Upper lobe of left lung (tissue), 6 donors: ENCODE results near the gene PLN. TPM values are rescaled to one million over a fixed set of nuclear protein-coding genes. Genes with fewer than 3 reads are reported as not detected.
A peak's percentile ranks its signal among the peaks of the same experiment; 100 is the strongest.

Experiments
- ATAC-seq, 2 donors: fragments of 200-7000 bp; cut with Tn5 transposase; one replicate each; pipeline ENCODE4 v1.9.1; 2022; ENCODE audit warnings: mild to moderate bottlenecking in 2 of 2, moderate library complexity in 2 of 2; ENCODE audit not compliant: low FRiP score in 2 of 2
- DNase-seq, 2 donors: peaks; one replicate each; pipeline ENCODE4 v3.0.0-alpha.2; 2019 to 2020
- H3K27ac ChIP-seq, 4 donors: fragments of 200-600 bp; sonication (generic); one replicate each; pipeline ENCODE4 v1.5.1; 2016 to 2019
- H3K27me3 ChIP-seq, 4 donors: fragments of 200-600 bp; sonication (generic); one replicate each; pipeline ENCODE4 v1.5.1; 2017 to 2019
- H3K36me3 ChIP-seq, 4 donors: fragments of 200-600 bp; sonication (generic); one replicate each; pipeline ENCODE4 v1.5.1; 2016 to 2019
- H3K4me1 ChIP-seq, 4 donors: fragments of 200-600 bp; sonication (generic); one replicate each; pipeline ENCODE4 v1.5.1; 2018 to 2019
- H3K4me3 ChIP-seq, 4 donors: fragments of 200-600 bp; sonication (generic); one replicate each; pipeline ENCODE4 v1.5.1; 2017 to 2019; ENCODE audit warnings: mild to moderate bottlenecking in 2 of 4, moderate library complexity in 1 of 4
- H3K9me3 ChIP-seq, 4 donors: fragments of 200-600 bp; sonication (generic); one replicate each; pipeline ENCODE4 v1.5.1; 2018 to 2019
- EP300 ChIP-seq, 4 donors: sonication (generic); formaldehyde crosslinking; IDR thresholded peaks; one replicate each; pipeline ENCODE4 v1.5.1; 2017; ENCODE audit warnings: antibody characterized with exemption in 4 of 4, control low read depth in 2 of 4
- POLR2A ChIP-seq, 4 donors: fragments of 450-650 bp; IDR thresholded peaks; one replicate each; pipeline ENCODE4 v1.5.1; 2016 to 2017; ENCODE audit warnings: antibody characterized with exemption in 4 of 4, mild to moderate bottlenecking in 2 of 4
- POLR2AphosphoS5 ChIP-seq, 2 donors: sonication (generic); formaldehyde crosslinking; IDR thresholded peaks; one replicate each; pipeline ENCODE4 v1.5.1; 2017; ENCODE audit warnings: antibody characterized with exemption in 2 of 2
- WGBS, 2 donors: methylation state at CpG; one replicate each; pipeline ENCODE4 v1.1.5; 2017 to 2018; 5-methylcytosine and 5-hydroxymethylcytosine counted together
- total RNA-seq, 6 donors: library from RNA; depleted of rRNA in 4 of 6; stranded (reverse); fragments of >200 nt in 4 of 6; gene quantifications; one replicate each; pipeline versions ENCODE4 v1.1.0 to v1.2.1, GENCODE V29; 2016 to 2021
- TF ChIP-seq, protein P1 (sequence below), 6 experiments: fragments of 450-650 bp in 4 of 6; fragments of 200-600 bp in 2 of 6; sonication (generic) in 2 of 6; IDR thresholded peaks; one replicate each; pipeline ENCODE4 v1.5.1; 2016 to 2019; ENCODE audit warnings: antibody characterized with exemption in 6 of 6
- donor health status: DM: no; HTN: no; CAD: no; lungs with moderate emphysema.
- donor health status: DM: no; HTN: yes; CAD: no; lungs with severe emphysema.

PLN gene
- total RNA-seq, 6 donors from 2014 or later = 1.9 to 9.9 (median 3.8) TPM; not detected in 1

DNA sequence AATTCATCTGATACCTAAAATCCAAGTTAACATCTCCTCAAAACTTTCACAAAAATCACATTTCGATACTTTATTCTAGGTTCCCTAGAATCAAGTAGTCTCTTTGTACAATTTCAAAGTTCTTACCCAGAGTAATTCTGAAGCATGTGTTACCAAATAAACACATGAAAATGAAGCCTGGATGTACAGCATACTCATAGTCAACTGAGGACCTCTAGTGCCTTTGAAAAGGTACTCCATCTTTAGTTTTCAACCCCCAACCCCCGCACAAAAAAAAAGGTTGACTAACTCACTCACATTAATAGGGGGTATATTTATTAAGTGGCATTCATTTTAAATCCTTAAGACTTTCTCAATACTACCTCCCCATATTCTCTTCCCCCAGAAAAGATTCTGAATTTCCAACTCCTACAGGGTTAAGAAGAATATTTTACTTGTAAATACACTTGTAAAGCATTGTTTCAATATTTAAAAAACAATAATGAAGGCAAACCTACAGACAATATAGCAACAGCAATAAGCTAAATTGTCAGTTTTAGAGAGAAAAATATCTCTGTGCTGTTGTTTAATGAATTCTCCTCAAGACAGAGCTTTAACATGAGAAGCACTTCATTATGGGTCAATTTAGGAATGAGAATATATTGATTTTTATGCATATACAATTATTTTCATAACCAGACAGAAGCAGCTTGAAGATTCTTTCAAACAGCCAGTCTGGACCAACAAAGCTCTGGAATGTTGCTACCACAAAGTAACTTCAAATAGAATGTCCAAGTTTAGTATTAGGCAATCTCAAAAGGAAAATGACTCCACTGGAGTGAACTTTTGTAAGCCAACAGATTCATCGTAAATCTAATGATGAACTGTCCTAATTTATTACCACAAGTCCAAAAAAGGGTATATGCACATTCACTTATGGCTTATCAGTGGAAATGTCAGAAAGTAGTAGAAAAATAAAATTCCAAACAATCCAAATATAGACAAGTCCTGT is 3.3 kb downstream of the PLN start:
- H3K27me3 ChIP-seq = no peaks in the 10 kb centered on the region
- DNase-seq (no peak), ATAC-seq (peak in 1 of 2 donors; percentile 79)
- TF ChIP-seq POLR2A (IDR thresholded peaks at IDR 0.05) = no peak
- TF ChIP-seq, protein P1, sequence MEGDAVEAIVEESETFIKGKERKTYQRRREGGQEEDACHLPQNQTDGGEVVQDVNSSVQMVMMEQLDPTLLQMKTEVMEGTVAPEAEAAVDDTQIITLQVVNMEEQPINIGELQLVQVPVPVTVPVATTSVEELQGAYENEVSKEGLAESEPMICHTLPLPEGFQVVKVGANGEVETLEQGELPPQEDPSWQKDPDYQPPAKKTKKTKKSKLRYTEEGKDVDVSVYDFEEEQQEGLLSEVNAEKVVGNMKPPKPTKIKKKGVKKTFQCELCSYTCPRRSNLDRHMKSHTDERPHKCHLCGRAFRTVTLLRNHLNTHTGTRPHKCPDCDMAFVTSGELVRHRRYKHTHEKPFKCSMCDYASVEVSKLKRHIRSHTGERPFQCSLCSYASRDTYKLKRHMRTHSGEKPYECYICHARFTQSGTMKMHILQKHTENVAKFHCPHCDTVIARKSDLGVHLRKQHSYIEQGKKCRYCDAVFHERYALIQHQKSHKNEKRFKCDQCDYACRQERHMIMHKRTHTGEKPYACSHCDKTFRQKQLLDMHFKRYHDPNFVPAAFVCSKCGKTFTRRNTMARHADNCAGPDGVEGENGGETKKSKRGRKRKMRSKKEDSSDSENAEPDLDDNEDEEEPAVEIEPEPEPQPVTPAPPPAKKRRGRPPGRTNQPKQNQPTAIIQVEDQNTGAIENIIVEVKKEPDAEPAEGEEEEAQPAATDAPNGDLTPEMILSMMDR (IDR thresholded peaks at IDR 0.05) = peak; percentile 29 to 60 (median 47)
- H3K9me3 ChIP-seq = no peaks in the 10 kb centered on the region
- H3K4me3 ChIP-seq = no peak overlapping the region
- peak overlapping the region in 1 of 4 donors; percentile 22 for H3K27ac ChIP-seq
- H3K4me1 ChIP-seq = peaks cover 4 to 13% (median 11%) of the 10 kb centered on the region in 4 donors
- no peaks in the 10 kb centered on the region for H3K36me3 ChIP-seq
- 26 to 30% methylated on average over 3 of the region's 3 CpGs for WGBS, 2 donors

DNA sequence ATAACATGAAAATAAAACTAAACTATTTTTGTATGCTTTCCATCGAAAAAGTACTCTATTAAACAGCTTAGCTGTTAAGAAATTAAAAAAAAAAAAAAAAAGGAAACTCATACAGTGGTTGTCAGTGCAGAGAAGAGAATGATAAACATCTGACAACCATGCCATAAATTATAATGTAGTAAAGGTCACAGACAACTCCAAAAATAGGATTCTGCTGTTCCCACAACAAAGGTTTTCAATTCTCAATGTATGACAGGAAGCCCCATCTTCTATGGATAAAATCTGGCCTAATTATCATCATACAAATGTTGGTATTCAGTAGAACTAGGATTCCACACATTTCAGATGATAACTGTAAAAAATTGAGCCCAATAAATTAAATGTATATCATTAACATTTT is 5.0 kb downstream of the PLN start:
- 43 to 48% methylated on average over 1 of the region's 1 CpG for WGBS, 2 donors
- ATAC-seq = no peak
- no peak overlapping the region for H3K4me3 ChIP-seq

DNA sequence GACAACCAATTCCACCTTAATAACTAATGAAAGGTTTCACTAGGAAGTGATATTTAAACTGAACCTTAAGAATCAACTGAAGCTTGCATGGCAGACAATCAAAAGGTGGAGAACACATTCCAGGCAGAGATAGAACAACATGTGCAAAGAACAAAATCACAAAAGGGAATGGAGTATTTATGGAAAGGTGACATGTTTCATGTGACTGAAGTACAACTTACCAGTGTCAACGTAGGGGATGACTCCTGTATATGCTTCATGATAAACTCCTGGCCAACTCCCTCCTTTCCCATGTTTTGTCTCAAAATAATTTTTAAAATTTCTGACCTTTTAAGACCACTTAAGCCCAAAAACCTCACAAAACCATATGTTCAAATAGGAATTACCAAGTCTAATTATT is 6.6 kb downstream of the PLN start:
- no peak for TF ChIP-seq POLR2A (IDR thresholded peaks at IDR 0.05)
- TF ChIP-seq POLR2AphosphoS5 (IDR thresholded peaks at IDR 0.05) = no peak
- no peak for TF ChIP-seq EP300 (IDR thresholded peaks at IDR 0.05)
- TF ChIP-seq, protein P1 (IDR thresholded peaks at IDR 0.05) = no peak
- H3K4me3 ChIP-seq = no peak overlapping the region

More for the DNA sequence above, 5.0 kb downstream of the PLN start:
- Histone ChIP-seq H3K4me1 (peaks cover 4 to 13% (median 11%) of the 10 kb centered on the region in 4 donors), H3K27ac (no peak overlapping the region), H3K27me3 (no peaks in the 10 kb centered on the region), H3K9me3 (no peaks in the 10 kb centered on the region), H3K36me3 (no peaks in the 10 kb centered on the region)
- DNase-seq = no peak
- no peak for TF ChIP-seq POLR2A (IDR thresholded peaks at IDR 0.05)
- TF ChIP-seq POLR2AphosphoS5 (IDR thresholded peaks at IDR 0.05) = no peak
- TF ChIP-seq, protein P1 (IDR thresholded peaks at IDR 0.05) = no peak
- no peak for TF ChIP-seq EP300 (IDR thresholded peaks at IDR 0.05)

DNA sequence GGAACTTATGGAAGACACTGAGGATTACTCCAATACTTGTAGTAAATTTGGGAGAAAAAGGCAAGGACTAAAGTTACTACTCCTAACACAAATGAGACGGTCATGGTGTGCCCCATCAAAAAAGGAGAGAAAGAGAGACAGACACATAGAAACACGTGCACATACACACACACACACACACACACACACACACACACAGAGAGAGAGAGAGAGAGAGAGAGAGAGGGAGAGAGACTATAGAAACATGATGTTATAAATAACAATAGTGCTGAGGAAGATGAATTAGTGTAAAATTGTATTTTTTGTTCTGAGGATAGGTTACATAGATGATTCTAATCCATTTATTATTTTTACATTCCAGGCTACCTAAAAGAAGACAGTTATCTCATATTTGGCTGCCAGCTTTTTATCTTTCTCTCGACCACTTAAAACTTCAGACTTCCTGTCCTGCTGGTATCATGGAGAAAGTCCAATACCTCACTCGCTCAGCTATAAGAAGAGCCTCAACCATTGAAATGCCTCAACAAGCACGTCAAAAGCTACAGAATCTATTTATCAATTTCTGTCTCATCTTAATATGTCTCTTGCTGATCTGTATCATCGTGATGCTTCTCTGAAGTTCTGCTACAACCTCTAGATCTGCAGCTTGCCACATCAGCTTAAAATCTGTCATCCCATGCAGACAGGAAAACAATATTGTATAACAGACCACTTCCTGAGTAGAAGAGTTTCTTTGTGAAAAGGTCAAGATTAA is 10.5 kb downstream of the PLN start:
- DNase-seq (no peak), ATAC-seq (no peak)
- TF ChIP-seq POLR2A (IDR thresholded peaks at IDR 0.05) (no peak), POLR2AphosphoS5 (IDR thresholded peaks at IDR 0.05) (no peak), EP300 (IDR thresholded peaks at IDR 0.05) (no peak)
- TF ChIP-seq, protein P1 (IDR thresholded peaks at IDR 0.05) = no peak
- H3K27me3 ChIP-seq = no peaks in the 10 kb centered on the region
- peaks cover 0 to 10% (median 4%) of the 10 kb centered on the region in 4 donors for H3K4me1 ChIP-seq
- no peaks in the 10 kb centered on the region for H3K9me3 ChIP-seq
- 36 to 49% methylated on average over 6 of the region's 6 CpGs for WGBS, 2 donors
- no peaks in the 10 kb centered on the region for H3K36me3 ChIP-seq
- H3K27ac ChIP-seq = peak overlapping the region in 2 of 4 donors; percentile 3 to 5
- no peak overlapping the region for H3K4me3 ChIP-seq

More for the DNA sequence above, 6.6 kb downstream of the PLN start:
- ATAC-seq = no peak
- Histone ChIP-seq H3K36me3 (no peaks in the 10 kb centered on the region), H3K9me3 (no peaks in the 10 kb centered on the region), H3K4me1 (peaks cover 9 to 23% (median 13%) of the 10 kb centered on the region in 4 donors), H3K27ac (no peak overlapping the region), H3K27me3 (no peaks in the 10 kb centered on the region)
- WGBS, 2 donors = 64 to 81% methylated on average over 1 of the region's 1 CpG
- DNase-seq = no peak
